OCI-LY1 (cell line): ENCODE measurements around the gene MOB2.
"Not testable (repeated sequence)": the region's sequence is repeated elsewhere in the genome, so short reads cannot be mapped to it uniquely, and the experiment has no call there.

ENCODE experiments used
- H2AFZ ChIP-seq: fragments of 200-600 bp; sonication (generic), shearing (Covaris generic); 2 replicates; pipeline ENCODE4 v1.6.0; 2014; ENCODE audit warnings: antibody characterized with exemption, mild to moderate bottlenecking, low read length
- H3F3A ChIP-seq: fragments of 200-600 bp; sonication (generic), shearing (Covaris generic); 2 replicates; pipeline ENCODE4 v1.6.0; 2014; ENCODE audit warnings: mild to moderate bottlenecking, antibody characterized with exemption, low read length, moderate library complexity; ENCODE audit not compliant: insufficient read depth
- H3K27ac ChIP-seq: fragments of 200-600 bp; sonication (generic); 2 replicates; pipeline ENCODE4 v1.5.1; 2014; ENCODE audit warnings: low read length, mixed run types, mild to moderate bottlenecking, low read depth; ENCODE audit not compliant: poor library complexity, severe bottlenecking
- H3K27me3 ChIP-seq: fragments of 200-600 bp; sonication (generic); 2 replicates; pipeline ENCODE4 v1.6.0; 2014; ENCODE audit warnings: antibody characterized with exemption, mild to moderate bottlenecking, low read length, moderate library complexity; ENCODE audit not compliant: insufficient read depth
- H3K36me3 ChIP-seq: fragments of 200-600 bp; sonication (generic); 2 replicates; pipeline ENCODE4 v1.6.1; 2014; ENCODE audit warnings: mild to moderate bottlenecking, antibody characterized with exemption, low read length, moderate library complexity, mixed read lengths; ENCODE audit not compliant: insufficient read depth
- H3K4me1 ChIP-seq: fragments of 200-600 bp; sonication (generic); 2 replicates; pipeline ENCODE4 v1.5.1; 2014; ENCODE audit warnings: mild to moderate bottlenecking, low read length, moderate library complexity; ENCODE audit not compliant: insufficient read depth, severe bottlenecking
- H3K4me2 ChIP-seq: fragments of 200-600 bp; sonication (generic), shearing (Covaris generic); 2 replicates; pipeline ENCODE4 v1.6.1; 2014; ENCODE audit warnings: low read length
- H3K4me3 ChIP-seq: fragments of 200-600 bp; sonication (generic); 2 replicates; pipeline ENCODE4 v1.5.1; 2014; ENCODE audit warnings: low read length, low read depth, mild to moderate bottlenecking, mixed read lengths; ENCODE audit not compliant: poor library complexity, severe bottlenecking
- H3K79me2 ChIP-seq: fragments of 200-600 bp; shearing (Covaris generic); 2 replicates; pipeline ENCODE4 v1.6.1; 2016; ENCODE audit warnings: mixed run types, low read length, mixed read lengths; ENCODE audit not compliant: insufficient read depth
- H3K9ac ChIP-seq: fragments of 200-600 bp; sonication (generic), shearing (Covaris generic); 2 replicates; pipeline ENCODE4 v1.6.1; 2014; ENCODE audit warnings: mild to moderate bottlenecking, low read length, mixed read lengths
- H3K9me2 ChIP-seq: fragments of 200-600 bp; sonication (generic), shearing (Covaris generic); 2 replicates; pipeline ENCODE4 v1.6.1; 2014; ENCODE audit warnings: low read depth, mild to moderate bottlenecking, low read length, mixed read lengths
- H3K9me3 ChIP-seq: fragments of 200-600 bp; shearing (Covaris generic); 2 replicates; pipeline ENCODE4 v1.6.1; 2014; ENCODE audit warnings: low read length, mixed read lengths
- H4K20me1 ChIP-seq: fragments of 200-600 bp; sonication (generic), shearing (Covaris generic); 2 replicates; pipeline ENCODE4 v1.6.0; 2016; ENCODE audit warnings: mild to moderate bottlenecking, low read length; ENCODE audit not compliant: insufficient read depth
- EZH2 ChIP-seq: fragments of 200-600 bp; sonication (generic), shearing (Covaris generic); IDR thresholded peaks from 2 replicates; pipeline ENCODE4 v1.8.0; 2017; ENCODE audit warnings: borderline replicate concordance, mixed run types, mild to moderate bottlenecking, antibody characterized with exemption, low read length, moderate library complexity, mixed read lengths
- TF ChIP-seq, protein P1 (sequence below): fragments of 200-600 bp; sonication (generic), shearing (Covaris generic); IDR thresholded peaks from 2 replicates; pipeline ENCODE4 v1.5.1; 2017; ENCODE audit warnings: mild to moderate bottlenecking, antibody characterized with exemption, low read length, moderate library complexity, mixed read lengths

The MOB2 gene

DNA sequence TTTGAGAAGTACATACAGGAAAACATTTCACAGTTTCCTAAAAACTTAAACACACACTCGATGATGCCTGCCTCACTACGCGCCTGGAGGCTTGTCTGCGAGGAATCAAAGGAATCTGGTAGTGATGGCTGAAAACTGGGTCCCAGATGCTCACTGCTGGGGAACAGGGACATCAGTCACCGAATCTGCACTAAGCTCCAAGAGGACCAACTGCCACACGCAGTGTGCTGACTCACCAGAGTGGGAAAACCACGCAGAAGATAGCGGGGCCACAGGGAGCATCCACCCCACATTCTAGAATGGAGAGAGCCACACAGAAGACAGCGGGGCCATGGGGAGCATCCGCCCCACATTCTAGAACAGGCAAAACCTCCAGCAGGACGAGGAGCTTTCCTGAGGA lies 24.3 kb upstream of the MOB2 start:
- H3K4me2 ChIP-seq = no peak overlapping the region
- H3K27ac ChIP-seq = no peak overlapping the region
- no peak overlapping the region for H3K9ac ChIP-seq
- H3K27me3 ChIP-seq = no peaks in the 10 kb centered on the region
- no peaks in the 10 kb centered on the region for H4K20me1 ChIP-seq
- H3K4me3 ChIP-seq = no peak overlapping the region
- H3K9me2 ChIP-seq = no peaks in the 10 kb centered on the region
- H3K9me3 ChIP-seq = no peaks in the 10 kb centered on the region
- H3F3A ChIP-seq = peaks cover 8% of the 10 kb centered on the region
- H2AFZ ChIP-seq = no peak overlapping the region
- H3K36me3 ChIP-seq = no peaks in the 10 kb centered on the region; the same call in 1 of the 2 replicates
- peaks cover 9% of the 10 kb centered on the region for H3K4me1 ChIP-seq
- H3K79me2 ChIP-seq = no peaks in the 10 kb centered on the region
- TF ChIP-seq EZH2 = no peak
- TF ChIP-seq, protein P1, sequence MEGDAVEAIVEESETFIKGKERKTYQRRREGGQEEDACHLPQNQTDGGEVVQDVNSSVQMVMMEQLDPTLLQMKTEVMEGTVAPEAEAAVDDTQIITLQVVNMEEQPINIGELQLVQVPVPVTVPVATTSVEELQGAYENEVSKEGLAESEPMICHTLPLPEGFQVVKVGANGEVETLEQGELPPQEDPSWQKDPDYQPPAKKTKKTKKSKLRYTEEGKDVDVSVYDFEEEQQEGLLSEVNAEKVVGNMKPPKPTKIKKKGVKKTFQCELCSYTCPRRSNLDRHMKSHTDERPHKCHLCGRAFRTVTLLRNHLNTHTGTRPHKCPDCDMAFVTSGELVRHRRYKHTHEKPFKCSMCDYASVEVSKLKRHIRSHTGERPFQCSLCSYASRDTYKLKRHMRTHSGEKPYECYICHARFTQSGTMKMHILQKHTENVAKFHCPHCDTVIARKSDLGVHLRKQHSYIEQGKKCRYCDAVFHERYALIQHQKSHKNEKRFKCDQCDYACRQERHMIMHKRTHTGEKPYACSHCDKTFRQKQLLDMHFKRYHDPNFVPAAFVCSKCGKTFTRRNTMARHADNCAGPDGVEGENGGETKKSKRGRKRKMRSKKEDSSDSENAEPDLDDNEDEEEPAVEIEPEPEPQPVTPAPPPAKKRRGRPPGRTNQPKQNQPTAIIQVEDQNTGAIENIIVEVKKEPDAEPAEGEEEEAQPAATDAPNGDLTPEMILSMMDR = no peak

DNA sequence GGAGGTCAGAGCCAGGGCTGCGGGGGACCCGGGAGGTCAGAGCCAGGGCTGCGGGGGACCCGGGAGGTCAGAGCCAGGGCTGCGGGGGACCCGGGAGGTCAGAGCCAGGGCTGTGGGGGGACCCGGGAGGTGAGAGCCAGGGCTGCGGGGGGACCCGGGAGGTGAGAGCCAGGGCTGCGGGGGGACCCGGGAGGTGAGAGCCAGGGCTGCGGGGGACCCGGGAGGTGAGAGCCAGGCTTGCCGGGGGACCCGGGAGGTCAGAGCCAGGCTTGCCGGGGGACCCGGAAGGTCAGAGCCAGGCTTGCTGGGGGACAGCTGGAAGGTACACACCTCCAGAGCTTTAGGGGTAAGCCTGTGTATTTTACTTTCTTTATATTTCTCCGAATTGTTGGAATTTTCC lies 23.8 kb upstream of the MOB2 start:
- not testable (repeated sequence) for H3K9me2 ChIP-seq, H3K36me3 ChIP-seq, H3K4me3 ChIP-seq, H3K27me3 ChIP-seq, H3K27ac ChIP-seq, H3K9ac ChIP-seq, H3K4me2 ChIP-seq, H3K9me3 ChIP-seq, H4K20me1 ChIP-seq, H3K79me2 ChIP-seq, H3K4me1 ChIP-seq, H2AFZ ChIP-seq, H3F3A ChIP-seq

DNA sequence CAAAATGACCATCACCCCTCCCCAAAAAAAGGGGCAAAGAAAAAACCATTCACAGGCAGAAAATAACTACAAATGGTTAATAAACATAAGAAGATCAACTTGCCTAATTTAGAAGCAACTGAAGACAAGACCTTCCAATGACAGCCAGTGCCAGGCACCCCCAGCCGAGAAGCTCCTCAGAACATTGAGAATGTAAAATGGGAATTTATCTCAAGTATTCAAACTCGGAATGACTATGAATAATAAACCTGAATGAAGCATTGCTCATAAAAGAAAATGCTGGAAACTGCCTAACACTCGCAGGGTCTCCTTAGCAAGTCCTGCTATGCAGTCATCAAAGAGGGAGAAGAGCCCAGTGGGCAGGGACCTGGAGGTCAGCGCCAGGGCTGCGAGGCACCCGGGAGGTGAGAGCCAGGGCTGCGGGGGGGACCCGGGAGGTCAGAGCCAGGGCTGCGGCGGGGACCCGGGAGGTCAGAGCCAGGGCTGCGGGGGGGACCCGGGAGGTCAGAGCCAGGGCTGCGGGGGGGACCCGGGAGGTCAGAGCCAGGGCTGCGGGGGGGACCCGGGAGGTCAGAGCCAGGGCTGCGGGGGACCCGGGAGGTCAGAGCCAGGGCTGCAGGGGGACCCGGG lies 23.2 kb upstream of the MOB2 start:
- no peaks in the 10 kb centered on the region for H3K79me2 ChIP-seq
- H3K9ac ChIP-seq = no peak overlapping the region
- H4K20me1 ChIP-seq = no peaks in the 10 kb centered on the region

More for the DNA sequence above, 23.2 kb upstream of the MOB2 start:
- H3F3A ChIP-seq = peaks cover 8% of the 10 kb centered on the region
- H2AFZ ChIP-seq = no peak overlapping the region
- no peaks in the 10 kb centered on the region for H3K9me3 ChIP-seq
- H3K27ac ChIP-seq = no peak overlapping the region
- no peaks in the 10 kb centered on the region; the same call in 1 of the 2 replicates for H3K36me3 ChIP-seq
- no peak overlapping the region for H3K4me2 ChIP-seq
- no peaks in the 10 kb centered on the region for H3K9me2 ChIP-seq
- H3K27me3 ChIP-seq = no peaks in the 10 kb centered on the region
- no peak for TF ChIP-seq EZH2
- TF ChIP-seq, protein P1 = no peak
- H3K4me1 ChIP-seq = peaks cover 6% of the 10 kb centered on the region
- no peak overlapping the region for H3K4me3 ChIP-seq
